PC-3 (cell line): Measurements from ENCODE around the gene CNTNAP5.

Experiments used
- CTCF ChIP-seq: fragments of 300-600 bp; sonication (generic); conservative IDR thresholded peaks from 2 replicates; pipeline ENCODE4 v1.5.1; 2017; ENCODE audit warnings: antibody characterized with exemption, low read depth, mild to moderate bottlenecking, low read length
- EZH2 ChIP-seq: fragments of 300-600 bp; sonication (generic); IDR thresholded peaks from one replicate; pipeline ENCODE4 v1.6.1; 2017; ENCODE audit warnings: antibody characterized with exemption, mild to moderate bottlenecking, low read length; ENCODE audit not compliant: unreplicated experiment
- EZH2phosphoT487 ChIP-seq: fragments of 300-600 bp; sonication (generic); IDR thresholded peaks from 2 replicates; pipeline ENCODE4 v1.6.1; 2018; ENCODE audit warnings: mild to moderate bottlenecking, antibody characterized with exemption, low read length, borderline replicate concordance

- TF ChIP-seq EZH2 (no peak), CTCF (no peak), EZH2phosphoT487 (no peak)
These were observed 79.8 kb downstream of the CNTNAP5 start for GRCh38 chr2:124104914-124105313.
